Measurements from ENCODE around the gene ITGB6.

DNA sequence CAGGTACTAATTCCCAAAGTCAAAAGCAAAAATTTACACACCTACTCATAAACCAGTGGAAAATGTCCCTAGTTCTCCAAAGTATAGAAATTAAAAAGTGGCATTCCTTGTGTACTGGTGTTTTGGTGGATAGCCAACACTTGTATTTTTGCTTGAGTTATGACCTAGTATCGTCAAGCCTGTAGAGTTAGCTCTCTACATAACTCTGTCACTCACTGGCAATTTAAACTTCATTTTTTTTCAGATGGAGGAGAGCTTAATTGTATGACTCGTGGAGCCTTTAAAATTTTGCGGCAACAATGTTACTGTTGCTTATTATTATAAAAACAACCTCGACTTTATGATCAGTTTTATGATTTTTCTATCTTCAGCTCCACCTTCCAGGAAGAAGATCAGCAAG, 58.7 kb downstream of the ITGB6 start:
- TF ChIP-seq, protein P1, sequence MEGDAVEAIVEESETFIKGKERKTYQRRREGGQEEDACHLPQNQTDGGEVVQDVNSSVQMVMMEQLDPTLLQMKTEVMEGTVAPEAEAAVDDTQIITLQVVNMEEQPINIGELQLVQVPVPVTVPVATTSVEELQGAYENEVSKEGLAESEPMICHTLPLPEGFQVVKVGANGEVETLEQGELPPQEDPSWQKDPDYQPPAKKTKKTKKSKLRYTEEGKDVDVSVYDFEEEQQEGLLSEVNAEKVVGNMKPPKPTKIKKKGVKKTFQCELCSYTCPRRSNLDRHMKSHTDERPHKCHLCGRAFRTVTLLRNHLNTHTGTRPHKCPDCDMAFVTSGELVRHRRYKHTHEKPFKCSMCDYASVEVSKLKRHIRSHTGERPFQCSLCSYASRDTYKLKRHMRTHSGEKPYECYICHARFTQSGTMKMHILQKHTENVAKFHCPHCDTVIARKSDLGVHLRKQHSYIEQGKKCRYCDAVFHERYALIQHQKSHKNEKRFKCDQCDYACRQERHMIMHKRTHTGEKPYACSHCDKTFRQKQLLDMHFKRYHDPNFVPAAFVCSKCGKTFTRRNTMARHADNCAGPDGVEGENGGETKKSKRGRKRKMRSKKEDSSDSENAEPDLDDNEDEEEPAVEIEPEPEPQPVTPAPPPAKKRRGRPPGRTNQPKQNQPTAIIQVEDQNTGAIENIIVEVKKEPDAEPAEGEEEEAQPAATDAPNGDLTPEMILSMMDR (IDR thresholded peaks at IDR 0.05; ENCODE audit: extremely low read depth in 1 of 2, insufficient read depth in 1 of 2, low read depth in 1 of 2, low read length in 2 of 2): no peak
- no peak for TF ChIP-seq EZH2 (IDR thresholded peaks at IDR 0.05; ENCODE audit: borderline replicate concordance, low read depth, low read length, severe bottlenecking)
